Brain microvascular endothelial cell (primary cell): ENCODE measurements around the gene GSG1L.

ENCODE experiments used
- DNase-seq: peaks from one replicate; pipeline ENCODE4 v3.0.0-alpha.2; 2020
- H3K27ac ChIP-seq: fragments of 250-450 bp; sonication (Bioruptor Pico); 2 replicates; pipeline ENCODE4 v1.5.1; 2020; ENCODE audit warnings: mild to moderate bottlenecking, moderate library complexity
- H3K27me3 ChIP-seq: fragments of 250-450 bp; sonication (Bioruptor Pico); replicated peaks from 2 replicates; pipeline ENCODE4 v1.5.1; 2020; ENCODE audit warnings: mild to moderate bottlenecking
- H3K36me3 ChIP-seq: fragments of 250-450 bp; sonication (Bioruptor Pico); replicated peaks from 2 replicates; pipeline ENCODE4 v1.5.1; 2020; ENCODE audit warnings: mild to moderate bottlenecking
- H3K4me3 ChIP-seq: 2 replicates; pipeline ENCODE4 v1.5.1; 2011; ENCODE audit warnings: low read depth, mild to moderate bottlenecking, control low read depth, low read length, moderate library complexity
- in situ Hi-C: cut with HindIII; loops from 2 replicates; pipeline ENCODE4 v1.10.0; 2017; ENCODE audit warnings: low sequenced_read_pairs, low pct_ligation_motif_present
- TF ChIP-seq, protein P1 (sequence below): IDR thresholded peaks from 2 replicates; pipeline ENCODE4 v1.5.1; 2011; ENCODE audit warnings: low read depth, mild to moderate bottlenecking, moderate library complexity, low read length, control low read depth, inconsistent platforms; ENCODE audit errors: missing control alignments

GSG1L gene

DNA sequence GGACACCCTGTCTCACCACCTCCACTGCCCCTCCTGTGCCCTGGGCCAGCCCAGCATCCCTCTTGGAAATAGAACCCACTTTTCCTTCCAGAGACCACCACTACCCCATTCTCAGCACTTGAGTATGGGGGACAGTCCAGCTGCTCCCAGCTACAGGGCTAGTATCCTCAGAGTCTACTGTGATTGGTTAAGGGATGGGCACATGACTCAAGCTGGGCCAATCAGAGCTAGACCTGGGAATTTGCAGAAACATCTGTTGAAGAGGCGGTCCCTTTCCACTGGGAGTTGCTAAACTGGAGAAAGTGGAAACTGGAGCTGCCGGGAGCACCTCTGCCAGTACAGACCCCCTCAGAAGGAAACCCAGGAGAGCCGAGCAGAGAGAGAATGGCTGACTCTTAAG is 156.6 kb downstream of the GSG1L start:
- Histone ChIP-seq H3K27me3 (no peaks in the 10 kb centered on the region), H3K27ac (no peak overlapping the region), H3K36me3 (no peaks in the 10 kb centered on the region), H3K4me3 (no peak overlapping the region)
- in situ Hi-C loops, result no loop called here
- no peak for DNase-seq
- TF ChIP-seq, protein P1, sequence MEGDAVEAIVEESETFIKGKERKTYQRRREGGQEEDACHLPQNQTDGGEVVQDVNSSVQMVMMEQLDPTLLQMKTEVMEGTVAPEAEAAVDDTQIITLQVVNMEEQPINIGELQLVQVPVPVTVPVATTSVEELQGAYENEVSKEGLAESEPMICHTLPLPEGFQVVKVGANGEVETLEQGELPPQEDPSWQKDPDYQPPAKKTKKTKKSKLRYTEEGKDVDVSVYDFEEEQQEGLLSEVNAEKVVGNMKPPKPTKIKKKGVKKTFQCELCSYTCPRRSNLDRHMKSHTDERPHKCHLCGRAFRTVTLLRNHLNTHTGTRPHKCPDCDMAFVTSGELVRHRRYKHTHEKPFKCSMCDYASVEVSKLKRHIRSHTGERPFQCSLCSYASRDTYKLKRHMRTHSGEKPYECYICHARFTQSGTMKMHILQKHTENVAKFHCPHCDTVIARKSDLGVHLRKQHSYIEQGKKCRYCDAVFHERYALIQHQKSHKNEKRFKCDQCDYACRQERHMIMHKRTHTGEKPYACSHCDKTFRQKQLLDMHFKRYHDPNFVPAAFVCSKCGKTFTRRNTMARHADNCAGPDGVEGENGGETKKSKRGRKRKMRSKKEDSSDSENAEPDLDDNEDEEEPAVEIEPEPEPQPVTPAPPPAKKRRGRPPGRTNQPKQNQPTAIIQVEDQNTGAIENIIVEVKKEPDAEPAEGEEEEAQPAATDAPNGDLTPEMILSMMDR, result no peak

DNA sequence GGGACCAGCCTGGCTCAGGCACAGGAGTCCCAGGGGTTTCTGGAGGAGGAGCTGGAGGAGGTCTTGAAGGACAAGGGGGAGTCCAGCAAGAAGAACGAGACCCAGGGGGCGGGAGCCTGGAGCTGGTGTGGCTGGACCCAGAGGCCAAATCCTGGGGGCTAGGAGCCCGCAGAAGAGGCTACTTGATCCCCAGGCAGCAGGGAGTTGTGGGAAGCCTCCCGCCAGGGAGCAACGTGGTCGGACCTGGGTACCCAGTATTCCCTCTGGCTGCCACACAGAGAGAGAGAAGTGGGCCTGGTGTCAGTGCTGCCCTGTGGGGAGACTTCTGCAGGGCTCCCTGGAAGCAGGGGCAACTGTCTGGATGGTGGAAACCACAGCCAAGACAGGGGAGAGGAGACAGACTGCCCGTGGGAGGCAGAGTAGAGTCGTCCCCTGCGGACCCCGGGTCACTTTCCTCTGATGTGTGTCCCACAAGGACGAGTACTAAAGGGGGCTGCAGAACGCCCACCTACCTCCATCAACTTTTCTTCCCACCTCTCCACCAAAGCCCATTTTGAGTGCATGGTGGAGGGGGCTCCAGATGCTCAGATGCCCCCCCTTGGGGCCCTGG is 160.4 kb downstream of the GSG1L start:
- no peaks in the 10 kb centered on the region for H3K36me3 ChIP-seq
- no peaks in the 10 kb centered on the region for H3K27me3 ChIP-seq
- TF ChIP-seq, protein P1, result no peak
- H3K4me3 ChIP-seq, result no peak overlapping the region
- in situ Hi-C loops, result no loop called here
- no peak overlapping the region for H3K27ac ChIP-seq
- no peak for DNase-seq

DNA sequence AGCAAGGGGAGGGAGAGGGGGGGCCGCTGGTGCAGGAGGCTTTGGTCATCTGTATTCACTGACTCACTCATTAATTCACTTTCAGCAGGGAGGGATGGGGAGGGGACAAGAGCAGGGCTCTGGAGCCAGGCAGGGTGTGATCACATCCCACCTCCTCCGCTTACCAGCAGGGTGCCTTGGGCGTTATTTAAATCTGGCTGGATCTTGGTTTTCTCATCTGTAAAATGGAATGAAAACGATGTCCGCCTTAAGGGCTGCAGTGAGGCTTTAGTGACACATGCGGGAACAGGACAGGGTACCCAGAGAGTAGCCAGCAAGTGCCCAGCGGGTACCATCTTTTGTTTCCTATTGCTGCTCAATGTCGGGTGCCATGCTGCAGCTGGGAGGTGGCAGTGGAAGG is 161.0 kb downstream of the GSG1L start:
- Histone ChIP-seq H3K36me3 (no peaks in the 10 kb centered on the region), H3K4me3 (no peak overlapping the region), H3K27ac (no peak overlapping the region), H3K27me3 (no peaks in the 10 kb centered on the region)
- in situ Hi-C loops, result no loop called here
- TF ChIP-seq, protein P1, result no peak
- no peak for DNase-seq

DNA sequence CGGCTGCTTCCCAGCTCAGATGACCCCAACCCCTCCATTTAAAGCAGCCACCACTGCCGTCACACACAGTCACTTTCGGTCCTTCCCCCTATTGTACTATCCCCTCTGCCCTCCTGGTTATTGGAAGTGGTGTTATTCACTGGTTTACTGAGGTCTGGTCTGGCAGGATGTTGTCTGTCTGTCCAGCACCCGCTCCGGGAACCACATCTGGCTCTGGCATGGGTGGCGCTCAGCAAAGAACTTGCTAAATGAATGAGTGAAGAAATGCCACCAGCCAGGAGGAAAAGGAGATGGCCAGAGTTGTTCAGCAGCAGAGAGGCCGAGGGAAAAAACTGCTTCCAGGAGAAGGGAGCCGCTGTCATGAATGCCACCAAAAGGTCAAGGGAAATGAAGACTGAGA is 161.6 kb downstream of the GSG1L start:
- in situ Hi-C loops, result no loop called here
- Histone ChIP-seq H3K27ac (no peak overlapping the region), H3K4me3 (no peak overlapping the region), H3K36me3 (no peaks in the 10 kb centered on the region), H3K27me3 (no peaks in the 10 kb centered on the region)
- TF ChIP-seq, protein P1, result no peak
- DNase-seq, result no peak

DNA sequence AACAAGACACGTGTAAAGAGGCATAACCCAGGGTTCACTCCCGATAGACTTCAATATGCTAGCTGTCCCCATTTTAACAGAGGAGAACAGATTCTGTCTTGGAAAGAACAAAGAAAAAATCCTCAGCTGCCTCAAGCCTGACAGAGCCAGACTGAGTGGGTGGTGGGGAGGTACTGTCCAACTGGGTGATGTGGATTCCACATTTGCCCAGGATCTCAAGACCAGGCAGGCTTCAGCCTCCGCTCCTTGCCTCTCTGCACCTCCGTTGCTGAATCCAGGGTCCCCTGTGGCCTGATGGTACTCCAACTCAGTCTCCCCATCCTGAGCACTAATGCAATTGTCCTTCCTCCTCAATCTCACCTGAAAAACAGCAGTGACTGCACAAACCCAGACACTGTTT is 163.8 kb downstream of the GSG1L start:
- in situ Hi-C loops, result no loop called here
- Histone ChIP-seq H3K27ac (no peak overlapping the region), H3K27me3 (no peaks in the 10 kb centered on the region), H3K36me3 (no peaks in the 10 kb centered on the region), H3K4me3 (no peak overlapping the region)
- TF ChIP-seq, protein P1, result no peak
- DNase-seq, result no peak

DNA sequence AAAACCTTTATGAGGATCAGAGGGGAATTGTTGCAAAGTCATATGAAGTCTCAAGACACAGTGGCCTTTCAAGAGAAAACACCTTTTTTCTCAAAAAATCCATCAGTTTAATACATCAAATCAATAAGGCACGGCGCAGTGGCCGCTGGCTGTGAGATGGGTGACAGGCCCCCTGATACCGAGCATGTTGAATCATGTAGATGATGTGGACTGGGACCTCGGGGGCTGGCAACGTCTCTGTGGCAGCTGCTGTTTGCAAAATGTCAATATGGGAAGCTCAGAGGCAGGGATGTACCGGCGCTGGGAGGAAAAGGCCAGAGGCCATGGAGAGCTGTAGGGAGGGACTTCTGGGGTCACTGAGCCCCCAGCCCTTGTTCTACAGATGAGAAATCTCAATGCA is 169.1 kb downstream of the GSG1L start:
- Histone ChIP-seq H3K4me3 (no peak overlapping the region), H3K27me3 (no peaks in the 10 kb centered on the region), H3K36me3 (no peaks in the 10 kb centered on the region), H3K27ac (no peak overlapping the region)
- no peak for DNase-seq
- TF ChIP-seq, protein P1, result no peak
- in situ Hi-C loops, result no loop called here
